ENCODE results near the gene YJU2. TPM values are rescaled to one million over a fixed set of nuclear protein-coding genes. Genes with fewer than 3 reads are reported as not detected.

Gene YJU2
- total and polyA plus RNA-seq, 2 of the 13 experiments (the other 11 are each of a cell fraction or from before 2014, with no cell fraction given) = 9.3 to 17.9 TPM

DNA sequence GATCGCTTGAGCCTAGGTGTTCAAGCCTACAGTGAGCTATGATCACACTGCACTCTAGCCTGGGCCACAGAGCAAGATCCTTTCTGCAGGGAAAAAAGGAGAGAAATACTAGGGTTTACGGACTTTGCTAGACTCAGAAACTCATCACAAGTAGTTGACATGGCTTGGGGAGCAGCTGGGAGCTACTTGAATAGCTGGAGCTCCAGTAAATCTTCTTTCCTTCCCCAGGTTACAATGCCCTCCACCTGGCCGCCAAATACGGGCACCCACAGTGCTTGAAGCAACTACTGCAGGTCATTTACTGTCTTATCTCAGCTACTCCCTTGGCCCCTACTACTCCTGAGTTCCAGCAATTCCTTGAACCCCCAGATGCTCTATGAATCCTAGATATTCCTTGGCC is 45.1 kb upstream of the YJU2 start:
- H3K9ac ChIP-seq (ENCODE audit: insufficient read depth, low read depth, low read length) = no peak overlapping the region
- TF ChIP-seq ZNF10 (CRISPR knock-in tag; IDR thresholded peaks at IDR 0.05; ENCODE audit: borderline replicate concordance, low read depth) (no peak), FOXA1 (IDR thresholded peaks at IDR 0.05) (no peak), FOXA1 (CRISPR knock-in tag; IDR thresholded peaks at IDR 0.05) (no peak)
- no peaks in the 10 kb centered on the region for H3K79me2 ChIP-seq (ENCODE audit: insufficient read depth, low read length)
- H3K27me3 ChIP-seq (ENCODE audit: control insufficient read depth in 1 of 2, insufficient read depth in 2 of 2, low read length in 2 of 2) = peaks cover 7 to 47% of the 10 kb centered on the region in 2 experiments; a peak in 4 of 5 replicates
- FAIRE-seq (no peak), DNase-seq (ENCODE audit: low spot score) (no peak), ATAC-seq (no peak)
- ChIA-PET POLR2A (no interaction called here), CTCF (ENCODE audit: low intra/inter-chr PET ratio, low total read pairs) (no interaction called here)
- H3K4me1 ChIP-seq (ENCODE audit: insufficient read depth, low read length) = peaks cover 14% of the 10 kb centered on the region
- no peak overlapping the region for H3K4me3 ChIP-seq (replicated peaks in 1 of 3; ENCODE audit: insufficient read depth in 1 of 3, low read depth in 2 of 3, low read length in 3 of 3)
- WGBS (ENCODE audit: low lambda C conversion rate) = 9% methylated on average over 4 of the region's 4 CpGs
- no peak overlapping the region for H2AFZ ChIP-seq (ENCODE audit: low read length)
- no peak overlapping the region for H3K4me2 ChIP-seq (ENCODE audit: low read depth, low read length)
- H3K36me3 ChIP-seq (replicated peaks in 1 of 2; ENCODE audit: control insufficient read depth in 1 of 2, insufficient read depth in 2 of 2, low read length in 2 of 2) = no peaks in the 10 kb centered on the region
- no peaks in the 10 kb centered on the region for H3K9me3 ChIP-seq (ENCODE audit: low read length)
- in situ Hi-C loops (cut with HindIII; ENCODE audit: extremely low pct_ligation_motif_present, low pct_unique_long_range_greater_than_20kb) = loop anchor here (5.0 to 25.0 kb wide), 2 partner anchors 214 to 339 kb away; partner anchors contain the start of genes EEF2 and ZFR2
- no peak overlapping the region for H3K27ac ChIP-seq (ENCODE audit: extremely low read length, insufficient read depth, low read length)
- BruUV-seq (replicated peaks) = no TSS peak
- intact Hi-C loops (cut with micrococcal nuclease; ENCODE audit: unreplicated experiment) = no loop called here
- no peaks in the 10 kb centered on the region for H4K20me1 ChIP-seq (ENCODE audit: insufficient read depth, low read length)

DNA sequence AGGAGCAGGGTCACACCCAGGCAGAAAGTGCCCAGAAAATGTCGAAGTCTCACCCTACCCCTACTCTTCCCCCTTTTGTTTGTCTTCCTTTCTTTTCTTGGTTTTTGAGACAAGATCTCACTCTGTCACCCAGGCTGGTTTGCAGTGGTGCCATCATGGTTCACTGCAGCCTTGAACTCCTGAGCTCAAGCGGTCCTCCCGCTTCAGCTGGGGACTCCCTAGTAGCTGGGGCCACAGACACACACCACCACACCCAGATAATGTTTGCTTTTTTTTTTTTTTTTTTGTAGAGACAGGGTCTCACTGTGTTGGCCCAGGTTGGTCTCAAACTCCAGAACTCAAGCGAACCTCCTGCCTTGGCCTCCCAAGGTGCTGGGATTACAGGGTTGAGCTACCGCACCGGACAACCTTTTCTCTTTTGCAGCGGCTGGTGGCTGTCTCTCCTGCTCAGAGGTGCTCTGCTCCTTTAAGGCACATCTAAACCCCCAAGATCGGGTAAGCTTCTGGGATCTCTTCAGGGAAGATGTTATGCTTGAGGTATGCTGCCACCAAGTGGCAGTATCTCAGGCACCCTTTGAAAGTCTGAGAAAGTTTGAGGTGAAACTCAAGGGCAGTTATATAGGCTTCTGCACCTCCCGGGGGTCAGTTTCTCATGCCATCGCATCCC is 39.9 kb upstream of the YJU2 start:
- H2AFZ ChIP-seq (ENCODE audit: low read length) = no peak overlapping the region
- no peak overlapping the region for H3K27ac ChIP-seq (ENCODE audit: extremely low read length, insufficient read depth, low read length)
- peaks cover 3 to 5% of the 10 kb centered on the region in 2 experiments; a peak in 4 of 5 replicates for H3K27me3 ChIP-seq (ENCODE audit: control insufficient read depth in 1 of 2, insufficient read depth in 2 of 2, low read length in 2 of 2)
- H3K9me3 ChIP-seq (ENCODE audit: low read length) = no peaks in the 10 kb centered on the region
- in situ Hi-C loops (cut with HindIII; ENCODE audit: extremely low pct_ligation_motif_present, low pct_unique_long_range_greater_than_20kb) (loop anchor here (25.0 kb wide), 1 partner anchor 345 kb away; the partner anchor contains the start of gene ZFR2), intact Hi-C loops (cut with micrococcal nuclease; ENCODE audit: unreplicated experiment) (no loop called here)
- no TSS peak for BruUV-seq (replicated peaks)
- no peak overlapping the region for H3K9ac ChIP-seq (ENCODE audit: insufficient read depth, low read depth, low read length)
- FAIRE-seq = no peak
- no peaks in the 10 kb centered on the region for H3K36me3 ChIP-seq (replicated peaks in 1 of 2; ENCODE audit: control insufficient read depth in 1 of 2, insufficient read depth in 2 of 2, low read length in 2 of 2)
- H3K4me3 ChIP-seq (replicated peaks in 1 of 3; ENCODE audit: insufficient read depth in 1 of 3, low read depth in 2 of 3, low read length in 3 of 3) = no peak overlapping the region
- H3K79me2 ChIP-seq (ENCODE audit: insufficient read depth, low read length) = no peaks in the 10 kb centered on the region
- H3K4me1 ChIP-seq (ENCODE audit: insufficient read depth, low read length) = peaks cover 16% of the 10 kb centered on the region
- POLR2A ChIA-PET = no interaction called here
- CTCF ChIA-PET (ENCODE audit: low intra/inter-chr PET ratio, low total read pairs) = no interaction called here
- DNase-seq (ENCODE audit: low spot score) = no peak
- H4K20me1 ChIP-seq (ENCODE audit: insufficient read depth, low read length) = no peaks in the 10 kb centered on the region
- WGBS (ENCODE audit: low lambda C conversion rate) = 41% methylated on average over 10 of the region's 10 CpGs
- no peak for ATAC-seq
- no peak overlapping the region for H3K4me2 ChIP-seq (ENCODE audit: low read depth, low read length)
- TF ChIP-seq, protein P1, sequence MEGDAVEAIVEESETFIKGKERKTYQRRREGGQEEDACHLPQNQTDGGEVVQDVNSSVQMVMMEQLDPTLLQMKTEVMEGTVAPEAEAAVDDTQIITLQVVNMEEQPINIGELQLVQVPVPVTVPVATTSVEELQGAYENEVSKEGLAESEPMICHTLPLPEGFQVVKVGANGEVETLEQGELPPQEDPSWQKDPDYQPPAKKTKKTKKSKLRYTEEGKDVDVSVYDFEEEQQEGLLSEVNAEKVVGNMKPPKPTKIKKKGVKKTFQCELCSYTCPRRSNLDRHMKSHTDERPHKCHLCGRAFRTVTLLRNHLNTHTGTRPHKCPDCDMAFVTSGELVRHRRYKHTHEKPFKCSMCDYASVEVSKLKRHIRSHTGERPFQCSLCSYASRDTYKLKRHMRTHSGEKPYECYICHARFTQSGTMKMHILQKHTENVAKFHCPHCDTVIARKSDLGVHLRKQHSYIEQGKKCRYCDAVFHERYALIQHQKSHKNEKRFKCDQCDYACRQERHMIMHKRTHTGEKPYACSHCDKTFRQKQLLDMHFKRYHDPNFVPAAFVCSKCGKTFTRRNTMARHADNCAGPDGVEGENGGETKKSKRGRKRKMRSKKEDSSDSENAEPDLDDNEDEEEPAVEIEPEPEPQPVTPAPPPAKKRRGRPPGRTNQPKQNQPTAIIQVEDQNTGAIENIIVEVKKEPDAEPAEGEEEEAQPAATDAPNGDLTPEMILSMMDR (CRISPR knock-in tag; IDR thresholded peaks at IDR 0.05) = peak; percentile 56
- TF ChIP-seq ZNF121 (CRISPR knock-in tag; IDR thresholded peaks at IDR 0.05) = peak; percentile 67; the same call in 1 of the 2 replicates
- peak; percentile 80 for TF ChIP-seq ZNF263 (CRISPR knock-in tag; IDR thresholded peaks at IDR 0.05)
- TF ChIP-seq MED13 (CRISPR knock-in tag; IDR thresholded peaks at IDR 0.05) = no peak
- TF ChIP-seq SMAD3 (CRISPR knock-in tag; IDR thresholded peaks at IDR 0.05) = no peak
- no peak for TF ChIP-seq RFX1 (IDR thresholded peaks at IDR 0.05)
- TF ChIP-seq STAG1 (CRISPR knock-in tag; IDR thresholded peaks at IDR 0.05) = peak; percentile 51
- no peak for TF ChIP-seq BRCA1 (CRISPR knock-in tag; IDR thresholded peaks at IDR 0.05)
- TF ChIP-seq, protein P2, sequence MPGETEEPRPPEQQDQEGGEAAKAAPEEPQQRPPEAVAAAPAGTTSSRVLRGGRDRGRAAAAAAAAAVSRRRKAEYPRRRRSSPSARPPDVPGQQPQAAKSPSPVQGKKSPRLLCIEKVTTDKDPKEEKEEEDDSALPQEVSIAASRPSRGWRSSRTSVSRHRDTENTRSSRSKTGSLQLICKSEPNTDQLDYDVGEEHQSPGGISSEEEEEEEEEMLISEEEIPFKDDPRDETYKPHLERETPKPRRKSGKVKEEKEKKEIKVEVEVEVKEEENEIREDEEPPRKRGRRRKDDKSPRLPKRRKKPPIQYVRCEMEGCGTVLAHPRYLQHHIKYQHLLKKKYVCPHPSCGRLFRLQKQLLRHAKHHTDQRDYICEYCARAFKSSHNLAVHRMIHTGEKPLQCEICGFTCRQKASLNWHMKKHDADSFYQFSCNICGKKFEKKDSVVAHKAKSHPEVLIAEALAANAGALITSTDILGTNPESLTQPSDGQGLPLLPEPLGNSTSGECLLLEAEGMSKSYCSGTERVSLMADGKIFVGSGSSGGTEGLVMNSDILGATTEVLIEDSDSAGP (CRISPR knock-in tag; IDR thresholded peaks at IDR 0.05; ENCODE audit: borderline replicate concordance) = peak; percentile 83
- TF ChIP-seq U2AF2 (IDR thresholded peaks at IDR 0.05; ENCODE audit: low read depth, low read length) = no peak
- TF ChIP-seq SIX4 (CRISPR knock-in tag; IDR thresholded peaks at IDR 0.05) = no peak
